AG04450 (cell line): ENCODE data around the gene ABHD11. TPM values are rescaled to one million over a fixed set of nuclear protein-coding genes. Genes with fewer than 3 reads are reported as not detected.
"Not testable (repeated sequence)": the region's sequence is repeated elsewhere in the genome, so short reads cannot be mapped to it uniquely, and the experiment has no call there.

Experiments
- CTCF ChIA-PET: fragments of 300-600, 350-600 bp; formaldehyde crosslinking; extraction: SDS; loops from one replicate; lab custom pipeline; 2022; ENCODE audit warnings: antibody characterized with exemption, inconsistent platforms; lab: Charles Lee
- POLR2A ChIA-PET: fragments of 350-600 bp; formaldehyde crosslinking; extraction: SDS; loops from one replicate; lab custom pipeline; 2021; ENCODE audit warnings: antibody characterized with exemption, inconsistent platforms; lab: Yijun Ruan, JAX
- DNase-seq: peaks from one replicate; pipeline ENCODE4 v3.0.0-alpha.2; 2011; ENCODE audit warnings: low read depth, low spot score
- H3K27ac ChIP-seq: one replicate; pipeline ENCODE4 v1.5.1; 2012; ENCODE audit warnings: low read depth, low read length, control low read depth
- H3K27me3 ChIP-seq: one replicate; pipeline ENCODE4 v1.6.0; 2012; ENCODE audit warnings: low read length; ENCODE audit not compliant: control insufficient read depth, insufficient read depth
- H3K4me3 ChIP-seq: 2 replicates; pipeline ENCODE4 v1.5.1; 2011; ENCODE audit warnings: mild to moderate bottlenecking, low read depth, low read length, control low read depth
- H3K9me3 ChIP-seq: 2 replicates; pipeline ENCODE4 v1.5.1; 2012; ENCODE audit warnings: low read length; ENCODE audit not compliant: control insufficient read depth, insufficient read depth
- polyA plus RNA-seq: library from polyadenylated mRNA; depleted of rRNA; stranded (reverse); fragments of >200 nt; gene quantifications from 2 replicates; pipeline ENCODE4 v1.2.3, GENCODE V29; 2011
- TF ChIP-seq, protein P1 (sequence below): IDR thresholded peaks from 2 replicates; pipeline ENCODE4 v1.5.1; 2011; ENCODE audit warnings: low read depth, low read length, control low read depth, inconsistent platforms

Gene ABHD11
- polyA plus RNA-seq, 1 experiment: 5.1 TPM

DNA sequence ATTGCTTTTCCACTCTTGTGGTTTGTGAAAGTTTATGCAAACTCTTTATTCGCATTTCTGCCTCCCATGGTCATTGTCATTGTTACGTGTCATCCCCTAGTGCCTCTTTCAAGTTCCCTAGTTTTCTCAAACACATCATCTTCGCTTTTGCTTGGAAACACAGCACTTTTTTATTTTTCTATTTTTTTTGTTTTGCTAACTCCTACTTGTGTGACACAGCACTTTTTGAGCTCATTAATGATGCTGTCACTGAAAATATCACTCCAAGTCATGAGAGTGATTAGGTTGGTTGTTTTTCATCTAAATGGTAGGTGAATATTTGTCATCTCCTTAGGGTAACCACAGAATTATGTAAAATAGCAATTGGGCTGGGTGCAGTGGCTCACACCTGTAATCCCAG is 10.7 kb downstream of the ABHD11 start:
- Histone ChIP-seq H3K9me3 (no peaks in the 10 kb centered on the region), H3K4me3 (no peak overlapping the region), H3K27me3 (peaks cover 2% of the 10 kb centered on the region), H3K27ac (no peak overlapping the region)
- ChIA-PET POLR2A (no interaction called here), CTCF (interaction anchor here (1.0 to 2.6 kb wide), 3 partner anchors 48 to 121 kb away, joined by 3 to 22 read pairs (median 6); no protein-coding TSS in a partner anchor)
- DNase-seq: no peak
- TF ChIP-seq, protein P1, sequence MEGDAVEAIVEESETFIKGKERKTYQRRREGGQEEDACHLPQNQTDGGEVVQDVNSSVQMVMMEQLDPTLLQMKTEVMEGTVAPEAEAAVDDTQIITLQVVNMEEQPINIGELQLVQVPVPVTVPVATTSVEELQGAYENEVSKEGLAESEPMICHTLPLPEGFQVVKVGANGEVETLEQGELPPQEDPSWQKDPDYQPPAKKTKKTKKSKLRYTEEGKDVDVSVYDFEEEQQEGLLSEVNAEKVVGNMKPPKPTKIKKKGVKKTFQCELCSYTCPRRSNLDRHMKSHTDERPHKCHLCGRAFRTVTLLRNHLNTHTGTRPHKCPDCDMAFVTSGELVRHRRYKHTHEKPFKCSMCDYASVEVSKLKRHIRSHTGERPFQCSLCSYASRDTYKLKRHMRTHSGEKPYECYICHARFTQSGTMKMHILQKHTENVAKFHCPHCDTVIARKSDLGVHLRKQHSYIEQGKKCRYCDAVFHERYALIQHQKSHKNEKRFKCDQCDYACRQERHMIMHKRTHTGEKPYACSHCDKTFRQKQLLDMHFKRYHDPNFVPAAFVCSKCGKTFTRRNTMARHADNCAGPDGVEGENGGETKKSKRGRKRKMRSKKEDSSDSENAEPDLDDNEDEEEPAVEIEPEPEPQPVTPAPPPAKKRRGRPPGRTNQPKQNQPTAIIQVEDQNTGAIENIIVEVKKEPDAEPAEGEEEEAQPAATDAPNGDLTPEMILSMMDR: no peak

DNA sequence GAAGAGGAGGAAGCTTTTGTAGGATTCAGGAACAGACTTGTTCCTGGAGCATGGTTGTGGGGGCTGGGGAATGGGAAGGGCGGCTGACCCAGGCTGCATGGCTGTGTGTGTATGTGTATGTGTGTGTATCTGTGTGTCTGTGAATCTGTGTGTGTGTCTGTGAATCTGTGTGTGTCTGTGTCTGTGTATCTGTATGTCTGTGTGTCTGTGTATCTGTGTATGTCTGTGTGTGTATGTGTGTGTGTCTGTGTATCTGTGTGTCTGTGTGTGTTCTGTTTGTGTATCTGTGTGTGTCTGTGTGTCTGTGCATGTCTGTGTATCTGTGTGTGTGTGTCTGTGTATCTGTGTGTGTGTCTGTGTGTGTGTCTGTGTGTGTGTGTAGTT is 12.5 kb downstream of the ABHD11 start:
- peaks cover 8% of the 10 kb centered on the region for H3K27me3 ChIP-seq
- DNase-seq: no peak
- ChIA-PET POLR2A (interaction anchor here (1.2 kb wide), 1 partner anchor 119 kb away, joined by 3 read pairs; no protein-coding TSS in a partner anchor), CTCF (interaction anchor here (0.5 to 4.6 kb wide), 11 partner anchors 8 to 138 kb away, joined by 3 to 93 read pairs (median 6); partner anchors contain the start of gene ABHD11)
- H3K9me3 ChIP-seq: no peaks in the 10 kb centered on the region
- H3K27ac ChIP-seq: no peak overlapping the region
- TF ChIP-seq, protein P1: no peak
- H3K4me3 ChIP-seq: no peak overlapping the region

DNA sequence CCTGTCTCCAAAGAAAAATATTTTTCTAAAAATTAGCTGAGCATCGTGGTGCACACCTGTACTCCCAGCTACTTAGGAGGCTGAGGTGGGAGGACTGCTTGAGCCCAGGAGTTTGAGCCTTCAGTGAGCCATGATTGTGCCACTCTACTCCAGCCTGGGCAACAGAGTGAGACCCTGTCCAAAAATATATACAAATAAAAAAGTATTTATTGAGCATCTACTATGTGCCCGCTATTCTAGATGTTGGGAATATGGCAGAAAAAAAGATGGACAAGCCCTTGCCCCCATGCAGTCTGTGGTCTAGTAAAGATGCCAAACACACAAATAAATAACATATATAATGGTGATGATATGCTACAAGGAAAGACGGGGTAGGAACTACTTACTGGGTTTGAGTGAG is 14.8 kb downstream of the ABHD11 start:
- CTCF ChIA-PET: interaction anchor here (0.7 to 4.6 kb wide), 2 partner anchors 117 to 303 kb away, joined by 3 to 93 read pairs; no protein-coding TSS in a partner anchor

DNA sequence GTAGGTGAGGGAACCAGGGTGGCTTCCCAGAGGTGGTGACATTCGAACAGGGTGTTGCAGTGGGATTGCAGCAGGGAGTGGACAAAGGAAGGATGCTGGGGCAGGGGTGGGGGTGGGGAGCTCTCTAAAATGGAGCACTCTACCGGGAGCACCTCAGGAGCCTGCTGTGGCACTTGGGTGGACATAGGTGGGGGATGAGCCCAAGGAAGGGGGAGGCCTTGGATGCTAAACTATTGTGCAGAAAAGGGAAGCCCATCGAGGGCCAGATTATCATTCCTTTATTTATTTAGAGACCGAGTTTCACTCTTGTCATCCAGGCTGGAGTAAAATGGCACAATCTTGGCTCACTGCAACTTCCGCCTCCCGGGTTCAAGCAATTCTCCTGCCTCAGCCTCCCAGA is 15.8 kb downstream of the ABHD11 start:
- no peak for DNase-seq
- H3K27ac ChIP-seq: no peak overlapping the region
- CTCF ChIA-PET: interaction anchor here (4.6 kb wide), 1 partner anchor 116 kb away, joined by 93 read pairs; no protein-coding TSS in a partner anchor
- peaks cover 8% of the 10 kb centered on the region for H3K27me3 ChIP-seq
- TF ChIP-seq, protein P1: no peak
- POLR2A ChIA-PET: no interaction called here
- no peak overlapping the region for H3K4me3 ChIP-seq
- H3K9me3 ChIP-seq: no peaks in the 10 kb centered on the region; the same call in 1 of the 2 replicates

More for the DNA sequence above, 14.8 kb downstream of the ABHD11 start:
- H3K27ac ChIP-seq: no peak overlapping the region
- H3K4me3 ChIP-seq: no peak overlapping the region
- H3K27me3 ChIP-seq: peaks cover 8% of the 10 kb centered on the region
- TF ChIP-seq, protein P1: no peak
- H3K9me3 ChIP-seq: no peaks in the 10 kb centered on the region; the same call in 1 of the 2 replicates
- POLR2A ChIA-PET: no interaction called here
- no peak for DNase-seq

DNA sequence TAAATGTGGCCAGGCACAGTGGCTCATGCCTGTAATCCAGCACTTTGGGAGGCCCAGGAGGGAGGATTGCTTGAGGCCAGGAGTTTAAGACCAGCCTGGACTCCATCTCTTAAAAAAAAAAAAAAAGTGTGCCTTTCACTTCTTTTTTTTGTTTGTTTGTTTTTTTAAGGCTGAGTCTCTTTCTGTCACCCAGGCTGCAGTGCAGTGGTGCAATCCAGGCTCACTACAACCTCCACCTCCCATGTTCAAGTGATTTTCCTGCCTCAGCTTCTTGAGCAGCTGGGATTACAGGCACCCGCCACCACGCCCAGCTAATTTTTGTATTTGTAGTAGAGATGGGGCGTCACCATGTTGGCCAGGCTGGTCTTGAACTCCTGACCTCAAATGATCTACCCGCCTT is 16.4 kb downstream of the ABHD11 start:
- H3K27ac ChIP-seq, H3K4me3 ChIP-seq, H3K27me3 ChIP-seq, POLR2A ChIA-PET, DNase-seq, H3K9me3 ChIP-seq: not testable (repeated sequence)
- CTCF ChIA-PET: interaction anchor here (1.0 kb wide), 1 partner anchor 115 kb away, joined by 3 read pairs; no protein-coding TSS in a partner anchor
